ENCODE measurements around the gene AGRN.
"Not testable (repeated sequence)": the region's sequence is repeated elsewhere in the genome, so short reads cannot be mapped to it uniquely, and the experiment has no call there.

GRCh38 chr1:1018321-1018685 is 1.6 kb upstream of the AGRN start:
- TF ChIP-seq POLR2AphosphoS5, POLR2A (IDR thresholded peaks at IDR 0.05): not testable (repeated sequence)
